Heart left ventricle (tissue), 13 donors: ENCODE data around the gene MYB.

Experiments
- POLR2A ChIP-seq, 2 donors: fragments of 450-650 bp; IDR thresholded peaks; one replicate each; pipeline ENCODE4 v1.6.1; 2017; ENCODE audit warnings: antibody characterized with exemption in 2 of 2, mild to moderate bottlenecking in 2 of 2, moderate library complexity in 2 of 2
- TF ChIP-seq, protein P1 (sequence below), 12 donors: fragments of 200-600 bp; sonication (generic) in 4 of 12; IDR thresholded peaks; one replicate each; pipeline versions ENCODE4 v1.5.0 to v1.8.0; 2018 to 2022; ENCODE audit warnings: antibody characterized with exemption in 12 of 12, mild to moderate bottlenecking in 5 of 12
- donor health status: ischemic (EF 13 %, LVEDD 7.1; RV severe dilation, severe dysfunction).
- donor health status: DM: no; HTN: yes; CAD: no.
- donor health status: DM: no; HTN: no; CAD: no.
- donor health status: ischemic (EF 25% LVEDD 6.9; RV normal size, moderate dysfunction).
- donor health status: ischemic (EF 25% LVEDD 5.7; RV mildly dilated, moderate dysfunction).
- donor health status: ischemic (EF 35%, LVEDD 5.7; RV mildly dilated, moderate dysfunction).
- donor health status: nonischemic (EF 11% LVEDD 7.7; RV severe dilation, severe dysfunction).
- donor health status: DM: yes; HTN: yes; CAD: no.
- donor health status: PGD.
- donor health status: ischemic (EF 29% LVEDD 5.4; RV normal size, mild dysfunction).
- donor health status: nonischemic (EF 23%, LVEDD 6.1; RV moderate dilation, normal function).

- TF ChIP-seq, protein P1, sequence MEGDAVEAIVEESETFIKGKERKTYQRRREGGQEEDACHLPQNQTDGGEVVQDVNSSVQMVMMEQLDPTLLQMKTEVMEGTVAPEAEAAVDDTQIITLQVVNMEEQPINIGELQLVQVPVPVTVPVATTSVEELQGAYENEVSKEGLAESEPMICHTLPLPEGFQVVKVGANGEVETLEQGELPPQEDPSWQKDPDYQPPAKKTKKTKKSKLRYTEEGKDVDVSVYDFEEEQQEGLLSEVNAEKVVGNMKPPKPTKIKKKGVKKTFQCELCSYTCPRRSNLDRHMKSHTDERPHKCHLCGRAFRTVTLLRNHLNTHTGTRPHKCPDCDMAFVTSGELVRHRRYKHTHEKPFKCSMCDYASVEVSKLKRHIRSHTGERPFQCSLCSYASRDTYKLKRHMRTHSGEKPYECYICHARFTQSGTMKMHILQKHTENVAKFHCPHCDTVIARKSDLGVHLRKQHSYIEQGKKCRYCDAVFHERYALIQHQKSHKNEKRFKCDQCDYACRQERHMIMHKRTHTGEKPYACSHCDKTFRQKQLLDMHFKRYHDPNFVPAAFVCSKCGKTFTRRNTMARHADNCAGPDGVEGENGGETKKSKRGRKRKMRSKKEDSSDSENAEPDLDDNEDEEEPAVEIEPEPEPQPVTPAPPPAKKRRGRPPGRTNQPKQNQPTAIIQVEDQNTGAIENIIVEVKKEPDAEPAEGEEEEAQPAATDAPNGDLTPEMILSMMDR (IDR thresholded peaks at IDR 0.05), result no peak
- TF ChIP-seq POLR2A (IDR thresholded peaks at IDR 0.05), result no peak
Observed at GRCh38 chr6:135158397-135158796, 22.7 kb upstream of the MYB start.
